Amniotic stem cell (primary cell): ENCODE measurements around the gene NEFH.
A peak's percentile ranks its signal among the peaks of the same experiment; 100 is the strongest.

ENCODE experiments used
- DNase-seq: peaks from one replicate; lab custom pipeline; 2025; lab: John Stamatoyannopoulos, UW

The NEFH gene

GRCh38 chr22:29503811-29504372 is 23.9 kb downstream of the NEFH start:
- DNase-seq: peak; percentile 42

GRCh38 chr22:29509298-29509697 is 29.3 kb downstream of the NEFH start:
- DNase-seq: no peak

- DNase-seq: no peak
Observed at GRCh38 chr22:29509815-29510214, 29.8 kb downstream of the NEFH start.

DNA sequence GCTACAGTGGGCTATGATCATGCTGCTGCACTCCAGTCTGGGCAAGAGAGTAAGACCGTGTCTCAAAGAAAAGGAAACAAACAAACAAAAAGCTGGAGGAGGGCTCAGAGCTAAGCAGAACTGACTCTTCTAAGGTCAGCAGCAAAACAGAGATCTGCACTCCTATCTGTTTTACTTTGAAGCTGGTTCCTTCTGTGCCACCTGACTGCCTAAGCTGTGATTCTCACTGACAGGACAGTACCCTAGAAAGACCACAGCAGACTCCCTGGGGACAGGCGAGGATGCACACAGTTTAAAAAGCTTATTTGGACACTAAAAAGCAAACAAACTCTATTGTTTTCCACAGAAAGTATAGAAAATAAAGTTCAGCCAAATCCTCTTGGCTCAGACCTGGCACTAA is 30.5 kb downstream of the NEFH start:
- DNase-seq: no peak

DNA sequence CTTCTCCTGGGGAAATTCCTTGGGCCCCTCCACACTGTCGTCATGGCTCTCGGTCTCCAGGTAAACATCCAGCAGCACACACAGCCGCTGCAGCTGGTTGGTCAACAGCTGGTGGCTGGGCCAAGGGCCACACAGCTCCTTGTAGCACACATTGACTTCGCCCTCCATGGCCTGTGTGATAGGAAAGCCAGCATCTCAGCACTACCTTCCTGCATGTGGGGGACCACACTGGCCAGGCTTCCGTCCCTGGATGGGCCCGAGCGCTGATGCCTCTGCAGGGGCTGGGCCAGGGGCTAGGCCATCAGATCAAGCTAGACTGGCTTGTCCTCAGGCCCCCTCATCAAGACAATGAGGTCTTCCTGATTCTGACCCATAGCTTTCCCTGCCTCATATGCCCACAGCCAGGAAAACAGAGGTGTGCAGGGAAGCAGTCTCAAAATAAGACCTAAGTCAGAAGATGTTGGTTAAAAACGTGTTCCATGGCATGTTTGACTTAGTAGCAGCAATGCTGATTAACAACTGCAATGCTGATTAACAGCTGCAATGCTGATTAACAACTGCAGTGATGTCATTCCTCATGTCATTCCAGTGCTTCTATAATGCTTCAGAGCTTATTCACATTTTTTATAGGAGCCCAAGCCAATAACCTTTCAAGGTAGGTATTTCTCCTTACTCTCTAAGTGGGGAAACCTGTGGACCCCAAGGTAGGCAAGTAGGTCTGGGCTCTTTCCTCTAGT is 31.3 kb downstream of the NEFH start:
- no peak for DNase-seq

GRCh38 chr22:29512031-29512430 is 32.0 kb downstream of the NEFH start:
- DNase-seq: no peak

- DNase-seq: no peak
Observed at GRCh38 chr22:29517215-29517908, 37.3 kb downstream of the NEFH start.

DNA sequence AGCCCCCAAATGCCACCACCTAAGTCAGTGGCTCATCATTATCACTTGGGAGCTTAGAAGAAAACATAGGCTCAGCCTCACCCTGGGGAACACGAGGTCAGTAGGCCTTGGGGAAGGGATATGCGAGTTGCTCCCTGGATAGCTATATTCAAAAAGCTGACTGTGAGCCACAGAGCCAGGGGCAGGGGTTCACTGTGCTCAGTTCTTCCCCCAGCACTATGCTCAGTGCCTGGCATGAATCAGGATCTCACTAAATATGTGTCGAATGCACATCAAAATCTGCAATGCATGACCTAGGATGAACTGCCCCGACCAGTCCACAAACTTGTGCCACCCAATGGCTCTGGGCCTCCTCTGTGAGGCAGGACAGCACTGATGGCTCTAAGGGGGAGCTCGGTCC is 38.4 kb downstream of the NEFH start:
- DNase-seq: no peak

DNA sequence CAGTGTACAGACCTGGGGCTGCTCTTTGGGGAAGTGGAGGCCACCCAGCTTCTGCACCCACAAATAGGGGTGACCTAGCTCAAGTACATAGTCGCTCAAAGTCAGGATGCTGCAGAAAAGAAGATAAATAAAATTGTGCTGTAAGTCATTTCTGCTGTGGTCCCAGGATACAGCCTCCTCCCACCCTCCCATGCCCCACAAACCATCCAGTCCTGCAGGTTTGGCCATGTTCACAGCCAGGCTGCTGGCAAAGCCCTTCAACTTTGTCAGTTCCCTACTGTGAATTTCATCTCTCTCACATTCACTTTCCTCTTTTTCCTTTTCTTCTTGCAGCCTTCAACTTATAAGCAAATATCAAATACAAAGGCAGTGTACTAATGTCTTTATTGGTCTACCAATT is 40.0 kb downstream of the NEFH start:
- DNase-seq: no peak

DNA sequence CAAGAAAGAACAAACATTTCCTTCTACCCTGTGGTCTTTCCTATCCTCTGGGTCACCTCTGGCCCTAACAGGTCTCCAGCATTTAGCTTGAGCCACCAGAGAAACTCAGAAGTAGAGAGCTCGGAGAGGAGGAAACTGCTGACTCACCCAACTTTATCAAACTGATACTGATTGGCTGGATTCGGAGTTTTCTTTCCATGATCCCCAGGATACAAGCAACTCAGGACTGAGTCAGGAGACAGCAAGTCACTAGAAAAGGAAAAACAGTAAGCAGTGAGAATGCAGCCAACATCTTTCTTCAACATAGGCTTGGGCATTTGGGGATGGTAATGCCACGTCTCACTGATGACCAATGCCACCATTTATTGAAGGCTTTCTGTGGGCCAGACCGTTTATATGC is 40.8 kb downstream of the NEFH start:
- peak; percentile 71 for DNase-seq

- no peak for DNase-seq
Observed at GRCh38 chr22:29521526-29521925, 41.5 kb downstream of the NEFH start.

DNA sequence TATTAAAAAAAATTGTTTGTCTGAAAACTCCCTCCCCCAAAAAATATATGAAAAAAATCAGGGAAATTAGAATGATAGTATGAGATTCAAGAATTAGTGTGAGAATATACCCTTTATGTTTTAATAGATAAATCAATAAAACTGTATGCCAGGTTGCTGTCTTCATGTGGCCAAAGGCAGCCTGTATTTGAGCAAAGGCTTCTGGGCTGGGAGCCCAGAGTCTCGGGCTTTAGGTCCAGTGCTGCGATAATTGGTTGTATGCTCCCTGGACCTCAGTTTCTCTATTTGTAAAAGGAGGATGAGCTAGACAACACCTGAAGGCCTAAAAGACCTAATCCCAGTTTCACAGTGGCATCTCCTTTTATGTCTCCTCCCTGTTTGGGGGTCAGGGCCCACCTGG is 43.7 kb downstream of the NEFH start:
- no peak for DNase-seq

GRCh38 chr22:29524442-29525191 is 44.6 kb downstream of the NEFH start:
- no peak for DNase-seq

GRCh38 chr22:29528144-29528543 is 48.1 kb downstream of the NEFH start:
- no peak for DNase-seq

- no peak for DNase-seq
Observed at GRCh38 chr22:29530716-29531115, 50.7 kb downstream of the NEFH start.

GRCh38 chr22:29531419-29531818 is 51.4 kb downstream of the NEFH start:
- DNase-seq: no peak

GRCh38 chr22:29536411-29536810 is 56.4 kb downstream of the NEFH start:
- no peak for DNase-seq

DNA sequence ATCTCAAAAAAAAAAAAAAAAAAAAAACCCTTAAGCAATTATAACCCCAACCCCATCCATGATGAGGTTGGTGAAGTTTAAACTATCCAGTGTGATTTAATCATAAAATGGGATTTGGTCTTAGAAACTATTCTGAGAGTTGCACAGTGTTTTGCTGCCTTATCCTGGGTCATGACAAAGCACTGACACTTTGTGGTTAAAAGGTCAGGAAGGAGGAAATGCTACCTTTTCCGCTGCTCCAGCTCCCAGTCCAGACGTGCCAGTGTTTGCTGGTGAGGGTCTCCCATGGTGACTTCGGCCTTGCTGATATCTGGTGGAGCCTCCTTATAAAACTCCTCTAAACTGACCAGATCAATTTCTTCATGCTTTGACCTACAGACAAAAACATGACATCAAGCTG is 59.1 kb downstream of the NEFH start:
- DNase-seq: no peak
